Left lung (tissue), 10 donors: ENCODE data around the gene HYKK. TPM values are rescaled to one million over a fixed set of nuclear protein-coding genes. Genes with fewer than 3 reads are reported as not detected.
"Not testable (repeated sequence)": the region's sequence is repeated elsewhere in the genome, so short reads cannot be mapped to it uniquely, and the experiment has no call there.

Experiments used
- ATAC-seq: fragments of 200-7000 bp; cut with Tn5 transposase; one replicate; pipeline ENCODE4 v1.9.1; 2020; ENCODE audit warnings: moderate library complexity
- DNase-seq, 4 donors: peaks; one replicate each; pipeline ENCODE4 v3.0.0-alpha.2; 2013 to 2020
- H3K27ac ChIP-seq, 2 donors: fragments of 200-600 bp; sonication (generic) in 1 of 2; one replicate each; pipeline versions ENCODE4 v1.5.0 to v1.8.0; 2020 to 2021
- H3K27me3 ChIP-seq, 2 donors: fragments of 200-600 bp; sonication (generic) in 1 of 2; one replicate each; pipeline versions ENCODE4 v1.5.0 to v1.8.0; 2020 to 2021
- H3K36me3 ChIP-seq, 2 donors: fragments of 200-600 bp; sonication (generic) in 1 of 2; one replicate each; pipeline versions ENCODE4 v1.5.0 to v1.8.0; 2020 to 2021
- H3K4me1 ChIP-seq, 2 donors: fragments of 200-600 bp; one replicate each; pipeline ENCODE4 v1.8.0; 2021
- H3K4me3 ChIP-seq, 2 donors: fragments of 200-600 bp; sonication (generic) in 1 of 2; one replicate each; pipeline versions ENCODE4 v1.5.0 to v1.8.0; 2020 to 2021; ENCODE audit warnings: mild to moderate bottlenecking in 1 of 2
- H3K9me3 ChIP-seq, 2 donors: fragments of 200-600 bp; sonication (generic) in 1 of 2; one replicate each; pipeline versions ENCODE4 v1.5.0 to v1.8.0; 2020 to 2021
- intact Hi-C, 2 donors: fragments of 100-400 bp; cut with DNase I; formaldehyde crosslinking; loops; one replicate each; pipeline versions ENCODE4 v1.11.2 to v1.14.2; 2022
- polyA plus RNA-seq, 6 donors: library from polyadenylated mRNA; unstranded; fragments of 120-200 nt; gene quantifications; one replicate each; pipeline ENCODE4 v1.2.1, GENCODE V29; 2013; ENCODE audit not compliant: insufficient read length in 6 of 6
- total RNA-seq, 2 donors: library from RNA; stranded (reverse); fragmentation: NEBNext Ultra II Directional; extraction: Animal tissue kit (Norgen Biotek cat#: 25700); gene quantifications; one replicate each; pipeline ENCODE4 v1.2.1, GENCODE V29; 2021
- TF ChIP-seq, protein P1 (sequence below), 2 donors: fragments of 200-600 bp; sonication (generic) in 1 of 2; IDR thresholded peaks; one replicate each; pipeline versions ENCODE4 v1.5.0 to v1.8.0; 2021; ENCODE audit warnings: antibody characterized with exemption in 2 of 2
- donor health status: DM: no; HTN: yes; CAD: no.
- donor health status: DM: no; HTN: no; CAD: no.

The HYKK gene
- total and polyA plus RNA-seq, 8 donors, result 3.3 to 6.6 (median 5.6) TPM

DNA sequence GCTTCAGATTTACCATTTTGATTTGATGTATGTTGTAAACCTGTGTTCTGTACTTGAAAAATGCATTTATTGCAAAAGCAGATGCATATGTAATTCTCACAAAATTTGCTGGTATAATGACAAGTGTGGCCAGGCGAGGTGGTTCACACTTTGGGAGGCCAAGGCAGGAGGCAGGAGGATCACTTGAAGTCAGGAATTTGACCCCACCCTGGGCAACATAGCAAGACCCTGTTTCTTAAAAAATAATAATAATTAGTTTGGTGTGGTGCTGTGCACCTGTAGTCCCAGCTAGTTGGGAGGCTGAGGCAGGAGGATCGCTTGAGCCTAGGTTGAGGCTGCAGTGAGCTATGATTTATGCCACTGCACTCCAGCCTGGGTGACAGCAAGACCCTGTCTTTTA lies 4.7 kb upstream of the HYKK start:
- Histone ChIP-seq H3K4me1 (peaks cover 0 to 7% of the 10 kb centered on the region in 2 donors), H3K4me3 (no peak overlapping the region), H3K27ac (no peak overlapping the region), H3K9me3 (peaks cover 0 to 3% of the 10 kb centered on the region in 2 donors), H3K27me3 (peaks cover 0 to 16% of the 10 kb centered on the region in 2 donors), H3K36me3 (peaks cover 0 to 34% of the 10 kb centered on the region in 2 donors)
- TF ChIP-seq, protein P1, sequence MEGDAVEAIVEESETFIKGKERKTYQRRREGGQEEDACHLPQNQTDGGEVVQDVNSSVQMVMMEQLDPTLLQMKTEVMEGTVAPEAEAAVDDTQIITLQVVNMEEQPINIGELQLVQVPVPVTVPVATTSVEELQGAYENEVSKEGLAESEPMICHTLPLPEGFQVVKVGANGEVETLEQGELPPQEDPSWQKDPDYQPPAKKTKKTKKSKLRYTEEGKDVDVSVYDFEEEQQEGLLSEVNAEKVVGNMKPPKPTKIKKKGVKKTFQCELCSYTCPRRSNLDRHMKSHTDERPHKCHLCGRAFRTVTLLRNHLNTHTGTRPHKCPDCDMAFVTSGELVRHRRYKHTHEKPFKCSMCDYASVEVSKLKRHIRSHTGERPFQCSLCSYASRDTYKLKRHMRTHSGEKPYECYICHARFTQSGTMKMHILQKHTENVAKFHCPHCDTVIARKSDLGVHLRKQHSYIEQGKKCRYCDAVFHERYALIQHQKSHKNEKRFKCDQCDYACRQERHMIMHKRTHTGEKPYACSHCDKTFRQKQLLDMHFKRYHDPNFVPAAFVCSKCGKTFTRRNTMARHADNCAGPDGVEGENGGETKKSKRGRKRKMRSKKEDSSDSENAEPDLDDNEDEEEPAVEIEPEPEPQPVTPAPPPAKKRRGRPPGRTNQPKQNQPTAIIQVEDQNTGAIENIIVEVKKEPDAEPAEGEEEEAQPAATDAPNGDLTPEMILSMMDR (IDR thresholded peaks at IDR 0.05), result no peak
- DNase-seq (no peak), ATAC-seq (no peak)
- intact Hi-C loops, result no loop called here

DNA sequence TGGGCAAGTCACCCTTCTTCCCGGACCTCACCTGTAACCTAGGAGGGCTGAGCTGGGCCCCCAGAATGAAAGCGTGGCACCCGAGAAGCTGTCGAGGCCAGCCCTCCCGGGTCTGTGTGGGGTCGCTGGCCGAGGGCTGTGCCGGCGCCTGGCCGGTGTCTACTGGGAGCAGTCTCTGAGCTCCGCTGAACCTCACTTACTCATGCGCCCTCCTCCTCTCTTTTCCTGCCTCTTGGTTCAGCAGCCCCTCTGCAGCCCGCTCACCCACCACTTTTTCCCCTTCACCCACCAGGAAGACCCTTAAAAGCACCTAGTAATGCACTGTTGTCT lies 419 bp downstream of the HYKK start:
- TF ChIP-seq, protein P1 (IDR thresholded peaks at IDR 0.05), result no peak
- DNase-seq, result no peak
- intact Hi-C loops, result no loop called here
- Histone ChIP-seq H3K9me3 (no peaks in the 10 kb centered on the region), H3K27ac (peak overlapping the region; percentile 14 to 16), H3K4me1 (peaks cover 0 to 13% of the 10 kb centered on the region in 2 donors), H3K27me3 (peaks cover 0 to 32% of the 10 kb centered on the region in 2 donors), H3K36me3 (no peaks in the 10 kb centered on the region), H3K4me3 (peak overlapping the region; percentile 63 to 79)
- peak; percentile 50 for ATAC-seq

DNA sequence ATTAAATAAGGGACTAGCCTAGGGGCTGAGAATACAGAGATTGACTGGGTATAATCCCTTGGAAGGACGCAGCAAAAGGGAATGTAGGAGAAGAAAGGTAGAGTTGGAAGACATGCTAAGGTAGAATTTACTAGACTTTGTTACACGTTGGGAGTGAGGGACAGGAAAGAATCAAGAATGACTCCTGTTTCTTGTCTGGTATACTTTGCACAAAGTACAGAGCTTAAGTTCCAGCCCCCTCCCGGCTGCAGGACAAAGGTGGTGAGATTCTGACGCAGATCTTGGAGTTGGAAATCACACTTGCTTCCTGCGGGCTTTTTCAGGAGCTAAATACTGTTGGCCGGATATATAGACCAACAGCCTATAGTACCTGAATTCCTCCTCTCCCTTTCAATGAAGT lies 895 bp downstream of the HYKK start:
- TF ChIP-seq, protein P1 (IDR thresholded peaks at IDR 0.05), result no peak
- peaks cover 0 to 13% of the 10 kb centered on the region in 2 donors for H3K4me1 ChIP-seq
- peaks cover 0 to 32% of the 10 kb centered on the region in 2 donors for H3K27me3 ChIP-seq
- no peaks in the 10 kb centered on the region for H3K36me3 ChIP-seq
- peak overlapping the region in 1 of 2 donors; percentile 63 for H3K4me3 ChIP-seq
- ATAC-seq (no peak), DNase-seq (no peak)
- intact Hi-C loops, result no loop called here
- H3K27ac ChIP-seq, result no peak overlapping the region
- H3K9me3 ChIP-seq, result no peaks in the 10 kb centered on the region

DNA sequence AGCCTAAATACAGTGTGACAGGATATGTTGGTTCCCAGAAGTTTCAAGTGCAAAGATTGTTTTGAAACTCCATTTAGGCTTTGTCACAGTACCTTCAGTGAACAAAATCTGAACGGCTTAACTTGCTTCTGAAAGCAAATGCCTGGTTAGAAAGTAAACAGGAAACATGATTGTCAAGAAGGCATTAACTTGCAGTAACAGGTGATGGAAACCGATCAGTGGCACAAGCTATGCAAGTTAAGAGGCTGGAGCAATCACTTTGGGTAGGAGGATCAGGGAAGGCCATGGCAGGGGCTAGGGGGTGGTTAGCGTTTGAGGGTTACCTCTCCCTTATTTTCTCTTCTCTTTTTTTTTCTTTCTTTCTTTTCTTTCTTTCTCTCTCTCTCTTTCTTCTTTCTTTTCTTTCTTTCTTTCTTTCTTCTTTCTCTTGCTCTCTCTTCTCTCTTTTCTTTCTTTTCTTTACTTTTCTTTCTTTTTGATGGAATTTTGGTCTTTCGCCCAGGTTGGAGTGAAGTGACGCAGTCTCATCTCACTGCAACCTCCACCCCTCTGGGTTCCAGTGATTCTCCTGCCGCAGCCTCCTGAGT lies 2.4 kb downstream of the HYKK start:
- H3K27me3 ChIP-seq, result peaks cover 0 to 32% of the 10 kb centered on the region in 2 donors
- H3K36me3 ChIP-seq, result no peaks in the 10 kb centered on the region
- TF ChIP-seq, protein P1 (IDR thresholded peaks at IDR 0.05), result no peak
- no peak overlapping the region for H3K4me3 ChIP-seq
- intact Hi-C loops, result no loop called here
- no peak overlapping the region for H3K27ac ChIP-seq
- ATAC-seq (no peak), DNase-seq (no peak)
- no peaks in the 10 kb centered on the region for H3K9me3 ChIP-seq
- peaks cover 0 to 13% of the 10 kb centered on the region in 2 donors for H3K4me1 ChIP-seq

DNA sequence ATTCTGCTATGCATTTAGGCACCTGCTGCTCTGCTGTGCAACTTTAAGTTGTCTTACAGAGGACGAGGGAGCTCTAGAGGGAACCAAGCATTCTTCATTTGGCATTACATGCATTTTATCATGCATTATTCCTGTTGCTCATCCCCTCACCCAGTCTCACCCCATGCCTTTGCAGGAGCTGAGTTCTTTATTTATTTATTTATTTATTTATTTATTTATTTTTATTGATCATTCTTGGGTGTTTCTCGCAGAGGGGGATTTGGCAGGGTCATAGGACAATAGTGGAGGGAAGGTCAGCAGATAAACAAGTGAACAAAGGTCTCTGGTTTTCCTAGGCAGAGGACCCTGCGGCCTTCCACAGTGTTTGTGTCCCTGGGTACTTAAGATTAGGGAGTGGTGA lies 12.7 kb downstream of the HYKK start:
- H3K36me3 ChIP-seq, H3K9me3 ChIP-seq, intact Hi-C loops, DNase-seq, H3K4me3 ChIP-seq, H3K27me3 ChIP-seq, H3K4me1 ChIP-seq, H3K27ac ChIP-seq, ATAC-seq: not testable (repeated sequence)

DNA sequence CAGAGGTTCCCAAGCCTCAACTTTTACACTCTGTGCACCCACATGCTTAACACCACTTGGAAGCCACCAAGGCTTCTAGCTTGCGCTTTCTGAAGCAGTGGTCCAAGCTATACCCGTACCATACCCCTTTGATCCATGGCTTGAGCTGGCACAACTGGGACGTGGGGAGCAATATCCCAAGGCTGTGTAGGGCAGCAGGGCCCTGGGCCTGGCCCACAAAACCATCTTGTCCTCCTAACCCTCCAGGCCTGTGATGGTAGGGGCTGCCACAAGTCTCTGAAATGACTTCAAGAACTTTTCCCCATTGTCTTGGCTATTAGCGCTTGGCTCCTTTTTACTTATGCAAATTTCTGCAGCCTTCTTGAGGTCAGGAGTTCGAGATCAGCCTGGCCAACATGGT lies 16.9 kb downstream of the HYKK start:
- no peaks in the 10 kb centered on the region for H3K4me1 ChIP-seq
- DNase-seq (no peak), ATAC-seq (no peak)
- H3K4me3 ChIP-seq, result no peak overlapping the region
- no peaks in the 10 kb centered on the region for H3K9me3 ChIP-seq
- TF ChIP-seq, protein P1 (IDR thresholded peaks at IDR 0.05), result no peak
- H3K27me3 ChIP-seq, result no peaks in the 10 kb centered on the region
- no peak overlapping the region for H3K27ac ChIP-seq
- no peaks in the 10 kb centered on the region for H3K36me3 ChIP-seq
- intact Hi-C loops, result no loop called here
